ENCODE data around the gene GRID1. TPM values are rescaled to one million over a fixed set of nuclear protein-coding genes. Genes with fewer than 3 reads are reported as not detected.

The GRID1 gene
- total RNA-seq, 1 donor from 2014 or later = 9.2 TPM

- Mint-ChIP-seq H3K36me3 (no peaks in the 10 kb centered on the region), H3K27ac (no peak overlapping the region), H3K4me1 (ENCODE audit: unreplicated experiment) (peaks cover 3% of the 10 kb centered on the region), H3K27me3 (no peaks in the 10 kb centered on the region), H3K9me3 (no peaks in the 10 kb centered on the region), H3K4me3 (no peak overlapping the region)
- no peak for TF ChIP-seq CTCF (conservative IDR thresholded peaks at IDR 0.05)
- peak; percentile 44 for DNase-seq (ENCODE audit: extremely low spot score, unreplicated experiment)
Measured at GRCh38 chr10:86105640-86106039, 261.0 kb downstream of the GRID1 start.

DNA sequence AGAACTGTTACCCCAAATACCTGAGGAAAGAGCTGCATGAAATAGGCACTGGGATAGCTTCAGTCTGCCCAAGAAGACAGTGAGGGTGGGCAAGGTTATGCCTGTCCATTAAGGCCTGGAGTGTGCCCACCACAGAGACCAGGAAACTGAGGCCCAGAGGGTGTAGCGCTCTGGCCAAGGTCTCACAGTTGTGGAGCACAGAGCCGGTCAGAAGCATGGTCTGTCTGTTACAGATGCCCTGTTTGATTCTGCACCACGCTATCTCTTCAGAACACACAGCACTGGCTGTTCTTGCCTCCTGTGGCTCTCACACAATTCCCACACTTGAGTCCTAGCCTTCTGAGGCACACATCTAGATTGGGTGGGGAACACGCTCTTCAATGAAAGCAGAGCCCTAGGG lies 261.4 kb downstream of the GRID1 start:
- H3K27ac Mint-ChIP-seq = no peak overlapping the region
- H3K9me3 Mint-ChIP-seq = no peaks in the 10 kb centered on the region
- H3K27me3 Mint-ChIP-seq = no peaks in the 10 kb centered on the region
- DNase-seq (ENCODE audit: extremely low spot score, unreplicated experiment) = no peak
- peaks cover 4% of the 10 kb centered on the region for H3K4me1 Mint-ChIP-seq (ENCODE audit: unreplicated experiment)
- H3K4me3 Mint-ChIP-seq = no peak overlapping the region
- H3K36me3 Mint-ChIP-seq = no peaks in the 10 kb centered on the region
- no peak for TF ChIP-seq CTCF (conservative IDR thresholded peaks at IDR 0.05)

DNA sequence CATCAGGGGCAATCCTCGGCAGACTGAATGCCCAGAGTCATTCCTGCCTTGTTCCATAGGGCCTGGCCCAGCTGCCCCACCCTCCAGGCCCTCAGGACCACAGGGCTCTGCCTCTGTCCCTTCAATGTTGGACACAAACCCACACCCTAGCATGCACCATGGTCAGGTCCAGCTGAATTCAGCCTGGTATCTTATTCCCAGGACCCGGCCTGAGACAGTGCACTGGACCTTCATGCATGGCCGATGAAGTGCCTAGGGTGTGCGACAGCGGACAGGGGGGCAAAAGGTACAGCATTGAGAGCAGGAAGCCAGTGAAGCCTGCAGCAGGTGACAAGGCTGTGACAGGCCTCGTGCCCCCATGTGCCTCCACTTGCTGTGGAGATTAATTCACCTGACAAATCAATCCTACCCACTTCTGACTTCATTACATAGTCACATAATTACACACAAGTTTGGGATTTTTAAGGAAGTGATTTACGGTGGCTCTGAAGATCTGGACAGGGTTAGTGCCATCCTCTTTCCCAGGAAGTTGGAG lies 261.9 kb downstream of the GRID1 start:
- no peak overlapping the region for H3K27ac Mint-ChIP-seq

DNA sequence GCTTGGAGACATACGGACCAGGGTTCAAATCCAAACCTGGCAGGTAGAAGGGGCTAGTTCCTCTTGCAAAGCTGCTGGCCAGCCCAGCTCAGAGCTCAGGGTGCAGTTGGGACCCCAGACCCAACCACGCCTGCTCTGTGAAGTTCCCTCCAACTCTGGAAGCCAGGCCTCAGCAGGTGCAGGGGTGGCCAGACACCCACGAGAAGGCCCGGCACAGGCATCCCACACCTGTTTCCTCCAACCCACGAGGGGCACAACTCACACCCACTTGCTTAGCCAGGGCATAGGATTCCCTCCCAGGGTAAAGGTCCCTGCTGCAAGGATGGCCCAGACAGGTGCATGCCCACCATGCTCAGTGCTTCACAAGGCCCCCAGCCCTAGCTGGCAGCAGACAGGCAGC lies 262.4 kb downstream of the GRID1 start:
- no peak for DNase-seq (ENCODE audit: extremely low spot score, unreplicated experiment)
- H3K27ac Mint-ChIP-seq = no peak overlapping the region
- H3K36me3 Mint-ChIP-seq = no peaks in the 10 kb centered on the region
- H3K9me3 Mint-ChIP-seq = no peaks in the 10 kb centered on the region
- H3K27me3 Mint-ChIP-seq = no peaks in the 10 kb centered on the region
- TF ChIP-seq CTCF (conservative IDR thresholded peaks at IDR 0.05) = no peak
- H3K4me1 Mint-ChIP-seq (ENCODE audit: unreplicated experiment) = peaks cover 4% of the 10 kb centered on the region
- H3K4me3 Mint-ChIP-seq = no peak overlapping the region

More for the DNA sequence above, 261.9 kb downstream of the GRID1 start:
- no peak for TF ChIP-seq CTCF (conservative IDR thresholded peaks at IDR 0.05)
- Mint-ChIP-seq H3K4me1 (ENCODE audit: unreplicated experiment) (peaks cover 4% of the 10 kb centered on the region), H3K36me3 (no peaks in the 10 kb centered on the region), H3K27me3 (no peaks in the 10 kb centered on the region), H3K9me3 (no peaks in the 10 kb centered on the region), H3K4me3 (no peak overlapping the region)
- DNase-seq (ENCODE audit: extremely low spot score, unreplicated experiment) = peak; percentile 47

DNA sequence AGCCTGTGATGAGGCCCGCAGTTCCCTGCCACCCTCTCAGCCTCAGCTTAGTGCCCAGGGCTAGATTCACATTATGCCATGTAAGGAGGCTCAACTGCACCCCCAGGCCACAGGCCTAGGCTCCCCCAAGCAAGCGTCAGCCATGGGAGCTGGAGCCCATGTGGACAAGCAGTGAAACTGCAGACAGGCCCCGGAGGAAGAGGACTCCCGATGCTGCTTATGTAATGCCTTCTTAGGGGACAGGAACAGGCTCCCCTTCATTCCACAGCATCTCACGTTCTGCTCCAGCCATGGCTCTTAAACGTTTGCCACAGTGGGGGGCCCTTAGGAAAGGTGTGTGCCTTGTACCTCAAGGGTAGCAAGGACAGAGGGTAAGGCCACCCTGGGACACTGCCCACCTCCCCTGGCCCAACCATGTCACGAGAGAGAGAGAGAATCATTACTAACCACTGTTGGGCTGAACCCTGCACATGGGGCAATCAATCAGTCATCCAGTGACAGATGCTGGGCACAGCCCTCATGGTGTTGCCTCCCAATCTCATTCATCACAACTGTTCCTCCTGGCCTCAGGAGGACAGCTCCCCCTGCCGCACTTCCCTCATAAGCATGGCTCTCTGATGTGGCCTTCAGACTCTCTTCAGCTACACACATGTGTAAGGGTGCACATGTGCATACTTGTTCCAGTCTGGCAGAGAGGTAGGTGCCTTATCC lies 263.0 kb downstream of the GRID1 start:
- no peak for TF ChIP-seq CTCF (conservative IDR thresholded peaks at IDR 0.05)
- peaks cover 4% of the 10 kb centered on the region for H3K4me1 Mint-ChIP-seq (ENCODE audit: unreplicated experiment)
- peak; percentile 49 for DNase-seq (ENCODE audit: extremely low spot score, unreplicated experiment)
- H3K36me3 Mint-ChIP-seq = no peaks in the 10 kb centered on the region
- no peak overlapping the region for H3K27ac Mint-ChIP-seq
- no peak overlapping the region for H3K4me3 Mint-ChIP-seq
- no peaks in the 10 kb centered on the region for H3K27me3 Mint-ChIP-seq
- H3K9me3 Mint-ChIP-seq = no peaks in the 10 kb centered on the region

Measured in type B pancreatic cell (in vitro differentiated cells).